HEK293 (cell line): ENCODE measurements around the gene ELAVL3.

ENCODE experiments used
- AEBP2 ChIP-seq: fragments of 450-650 bp; formaldehyde crosslinking; IDR thresholded peaks from 2 replicates; pipeline ENCODE4 v1.5.1; 2016; ENCODE audit warnings: missing biosample characterization, missing genetic modification characterization, borderline replicate concordance
- BCL11A ChIP-seq: fragments of 450-650 bp; formaldehyde crosslinking; IDR thresholded peaks from 2 replicates; pipeline ENCODE4 v1.5.1; 2016; ENCODE audit warnings: low read depth, missing biosample characterization, missing genetic modification characterization
- EGR2 ChIP-seq: fragments of 450-650 bp; formaldehyde crosslinking; IDR thresholded peaks from 2 replicates; pipeline ENCODE4 v1.5.1; 2016; ENCODE audit warnings: low read depth, missing biosample characterization, missing genetic modification characterization
- HOXA7 ChIP-seq: sonication (generic); formaldehyde crosslinking; IDR thresholded peaks from 2 replicates; pipeline ENCODE4 v1.8.1; 2022; ENCODE audit warnings: missing genetic modification reagents, borderline replicate concordance
- KLF10 ChIP-seq: fragments of 450-650 bp; IDR thresholded peaks from 2 replicates; pipeline ENCODE4 v1.5.1; 2018; ENCODE audit warnings: missing biosample characterization, mild to moderate bottlenecking, missing genetic modification characterization
- KLF16 ChIP-seq: fragments of 450-650 bp; formaldehyde crosslinking; IDR thresholded peaks from 2 replicates; pipeline ENCODE4 v1.5.1; 2017; ENCODE audit warnings: missing biosample characterization, missing genetic modification characterization
- KLF8 ChIP-seq: fragments of 450-650 bp; formaldehyde crosslinking; IDR thresholded peaks from 2 replicates; pipeline ENCODE4 v1.5.1; 2016; ENCODE audit warnings: missing biosample characterization, missing genetic modification characterization
- MEIS1 ChIP-seq: sonication (generic); formaldehyde crosslinking; IDR thresholded peaks from 2 replicates; pipeline ENCODE4 v1.8.1; 2022; ENCODE audit warnings: missing genetic modification reagents, mild to moderate bottlenecking, borderline replicate concordance
- RBAK ChIP-seq: fragments of 450-650 bp; formaldehyde crosslinking; IDR thresholded peaks from 2 replicates; pipeline ENCODE4 v1.5.1; 2016; ENCODE audit warnings: missing biosample characterization, missing genetic modification characterization
- TRIM28 ChIP-seq: IDR thresholded peaks from 2 replicates; pipeline ENCODE4 v1.6.1; 2011; ENCODE audit warnings: low read length, control low read depth, borderline replicate concordance
- ZBTB17 ChIP-seq: fragments of 450-650 bp; formaldehyde crosslinking; IDR thresholded peaks from 2 replicates; pipeline ENCODE4 v1.5.1; 2016; ENCODE audit warnings: missing biosample characterization, missing genetic modification characterization
- ZBTB21 ChIP-seq: fragments of 450-650 bp; formaldehyde crosslinking; IDR thresholded peaks from 2 replicates; pipeline ENCODE4 v1.5.1; 2017; ENCODE audit warnings: missing biosample characterization, missing genetic modification characterization
- ZBTB44 ChIP-seq: fragments of 450-650 bp; IDR thresholded peaks from 2 replicates; pipeline ENCODE4 v1.5.1; 2018; ENCODE audit warnings: missing biosample characterization, mild to moderate bottlenecking, missing genetic modification characterization
- ZBTB48 ChIP-seq: fragments of 450-650 bp; formaldehyde crosslinking; IDR thresholded peaks from 2 replicates; pipeline ENCODE4 v1.5.1; 2016; ENCODE audit warnings: missing biosample characterization, missing genetic modification characterization
- ZNF112 ChIP-seq: fragments of 450-650 bp; formaldehyde crosslinking; IDR thresholded peaks from 2 replicates; pipeline ENCODE4 v1.5.0; 2017; ENCODE audit warnings: missing biosample characterization, missing genetic modification characterization
- ZNF121 ChIP-seq: fragments of 450-650 bp; formaldehyde crosslinking; IDR thresholded peaks from 2 replicates; pipeline ENCODE4 v1.5.1; 2016; ENCODE audit warnings: missing biosample characterization, missing genetic modification characterization
- ZNF239 ChIP-seq: fragments of 450-650 bp; formaldehyde crosslinking; IDR thresholded peaks from 2 replicates; pipeline ENCODE4 v1.5.1; 2016; ENCODE audit warnings: missing biosample characterization, missing genetic modification characterization
- ZNF248 ChIP-seq: fragments of 450-650 bp; formaldehyde crosslinking; IDR thresholded peaks from 2 replicates; pipeline ENCODE4 v1.5.1; 2017; ENCODE audit warnings: missing biosample characterization, missing genetic modification characterization
- ZNF26 ChIP-seq: fragments of 450-650 bp; formaldehyde crosslinking; IDR thresholded peaks from 2 replicates; pipeline ENCODE4 v1.5.1; 2016; ENCODE audit warnings: missing biosample characterization, missing genetic modification characterization
- ZNF394 ChIP-seq: fragments of 450-650 bp; formaldehyde crosslinking; IDR thresholded peaks from 2 replicates; pipeline ENCODE4 v1.5.1; 2016; ENCODE audit warnings: missing biosample characterization, missing genetic modification characterization, mild to moderate bottlenecking, moderate library complexity, borderline replicate concordance
- ZNF398 ChIP-seq: fragments of 450-650 bp; formaldehyde crosslinking; IDR thresholded peaks from 2 replicates; pipeline ENCODE4 v1.5.1; 2017; ENCODE audit warnings: missing biosample characterization, missing genetic modification characterization
- ZNF529 ChIP-seq: fragments of 450-650 bp; formaldehyde crosslinking; IDR thresholded peaks from 2 replicates; pipeline ENCODE4 v1.5.1; 2017; ENCODE audit warnings: missing genetic modification characterization, missing biosample characterization; ENCODE audit not compliant: insufficient replicate concordance
- ZNF544 ChIP-seq: fragments of 450-650 bp; formaldehyde crosslinking; IDR thresholded peaks from 2 replicates; pipeline ENCODE4 v1.5.0; 2017; ENCODE audit warnings: missing biosample characterization, missing genetic modification characterization
- ZNF558 ChIP-seq: fragments of 450-650 bp; formaldehyde crosslinking; IDR thresholded peaks from 2 replicates; pipeline ENCODE4 v1.5.1; 2016; ENCODE audit warnings: missing biosample characterization, missing genetic modification characterization
- ZNF596 ChIP-seq: fragments of 450-650 bp; IDR thresholded peaks from 2 replicates; pipeline ENCODE4 v1.5.0; 2018; ENCODE audit warnings: missing biosample characterization, mild to moderate bottlenecking, missing genetic modification characterization, moderate library complexity
- ZNF621 ChIP-seq: fragments of 450-650 bp; formaldehyde crosslinking; IDR thresholded peaks from 2 replicates; pipeline ENCODE4 v1.5.1; 2017; ENCODE audit warnings: missing biosample characterization, missing genetic modification characterization
- ZNF624 ChIP-seq: fragments of 450-650 bp; formaldehyde crosslinking; IDR thresholded peaks from 2 replicates; pipeline ENCODE4 v1.5.1; 2017; ENCODE audit warnings: missing biosample characterization, missing genetic modification characterization
- ZNF658 ChIP-seq: fragments of 450-650 bp; formaldehyde crosslinking; IDR thresholded peaks from 2 replicates; pipeline ENCODE4; 2016; ENCODE audit warnings: missing biosample characterization, missing genetic modification characterization
- ZNF664 ChIP-seq: fragments of 450-650 bp; formaldehyde crosslinking; IDR thresholded peaks from 2 replicates; pipeline ENCODE4 v1.5.1; 2016; ENCODE audit warnings: missing biosample characterization, missing genetic modification characterization
- ZNF701 ChIP-seq: fragments of 450-650 bp; formaldehyde crosslinking; IDR thresholded peaks from 2 replicates; pipeline ENCODE4 v1.5.1; 2016; ENCODE audit warnings: missing biosample characterization, missing genetic modification characterization
- ZNF843 ChIP-seq: fragments of 450-650 bp; formaldehyde crosslinking; IDR thresholded peaks from 2 replicates; pipeline ENCODE4 v1.5.1; 2016; ENCODE audit warnings: missing biosample characterization, missing genetic modification characterization
- ZSCAN18 ChIP-seq: fragments of 450-650 bp; formaldehyde crosslinking; IDR thresholded peaks from 2 replicates; pipeline ENCODE4 v1.5.1; 2016; ENCODE audit warnings: missing biosample characterization, missing genetic modification characterization

The ELAVL3 gene

GRCh38 chr19:11505504-11506100 is 24.8 kb upstream of the ELAVL3 start, which contains the start of gene ZNF653 (continued):
- TF ChIP-seq AEBP2 = no peak
- TF ChIP-seq ZBTB48 = no peak
- no peak for TF ChIP-seq ZBTB17 (tag by site-specific recombination)
- TF ChIP-seq KLF10 (tag by site-specific recombination) = peak; percentile 73; the same call in 1 of the 2 replicates
- no peak for TF ChIP-seq BCL11A
- no peak for TF ChIP-seq ZBTB21
- no peak for TF ChIP-seq RBAK (tag by site-specific recombination)
- no peak for TF ChIP-seq ZNF701 (tag by site-specific recombination)
- TF ChIP-seq ZNF664 = no peak
- no peak for TF ChIP-seq TRIM28
- no peak; the same call in 1 of the 2 replicates for TF ChIP-seq KLF8 (tag by site-specific recombination)
- no peak for TF ChIP-seq KLF16 (tag by site-specific recombination)
- no peak for TF ChIP-seq MEIS1 (CRISPR knock-in tag)
- no peak for TF ChIP-seq ZNF121
- TF ChIP-seq ZNF529 (tag by site-specific recombination) = no peak
- TF ChIP-seq ZNF248 (tag by site-specific recombination) = no peak
- TF ChIP-seq ZNF843 (tag by site-specific recombination) = no peak
- TF ChIP-seq ZNF239 (tag by site-specific recombination) = no peak
- no peak; the same call in 1 of the 2 replicates for TF ChIP-seq ZBTB44 (tag by site-specific recombination)
- TF ChIP-seq ZNF394 (tag by site-specific recombination) = 0 out of 2 replicates have a peak, but pooled peaks have one; percentile 12
- TF ChIP-seq ZNF26 (tag by site-specific recombination) = no peak
- no peak for TF ChIP-seq ZNF621 (tag by site-specific recombination)
- TF ChIP-seq ZNF624 = no peak
- peak; percentile 57; the same call in 1 of the 2 replicates for TF ChIP-seq ZNF596 (tag by site-specific recombination)
- 0 out of 2 replicates have a peak, but pooled peaks have one; percentile 13 for TF ChIP-seq HOXA7 (CRISPR knock-in tag)
- TF ChIP-seq ZNF558 = no peak
- peak; percentile 4; the same call in 1 of the 2 replicates for TF ChIP-seq EGR2
- no peak for TF ChIP-seq ZNF658 (tag by site-specific recombination)
- peak; percentile 78 for TF ChIP-seq ZNF398 (tag by site-specific recombination)
- TF ChIP-seq ZNF544 = no peak
- TF ChIP-seq ZSCAN18 (tag by site-specific recombination) = no peak
- TF ChIP-seq ZNF112 (tag by site-specific recombination) = no peak
